OCI-LY3 (cell line): ENCODE results near the gene MCAT.
"Not testable (repeated sequence)": the region's sequence is repeated elsewhere in the genome, so short reads cannot be mapped to it uniquely, and the experiment has no call there.

Source experiments
- EZH2phosphoT487 ChIP-seq: fragments of 200-600 bp; shearing (Covaris generic); IDR thresholded peaks from 2 replicates; pipeline ENCODE4 v1.6.1; 2018; ENCODE audit warnings: antibody characterized with exemption, mixed run types, low read depth
- TF ChIP-seq, protein P1 (sequence below): fragments of 200-600, 300-600 bp; sonication (generic); IDR thresholded peaks from 2 replicates; pipeline ENCODE4 v1.5.1; 2014; ENCODE audit warnings: antibody characterized with exemption, low read length, low read depth

DNA sequence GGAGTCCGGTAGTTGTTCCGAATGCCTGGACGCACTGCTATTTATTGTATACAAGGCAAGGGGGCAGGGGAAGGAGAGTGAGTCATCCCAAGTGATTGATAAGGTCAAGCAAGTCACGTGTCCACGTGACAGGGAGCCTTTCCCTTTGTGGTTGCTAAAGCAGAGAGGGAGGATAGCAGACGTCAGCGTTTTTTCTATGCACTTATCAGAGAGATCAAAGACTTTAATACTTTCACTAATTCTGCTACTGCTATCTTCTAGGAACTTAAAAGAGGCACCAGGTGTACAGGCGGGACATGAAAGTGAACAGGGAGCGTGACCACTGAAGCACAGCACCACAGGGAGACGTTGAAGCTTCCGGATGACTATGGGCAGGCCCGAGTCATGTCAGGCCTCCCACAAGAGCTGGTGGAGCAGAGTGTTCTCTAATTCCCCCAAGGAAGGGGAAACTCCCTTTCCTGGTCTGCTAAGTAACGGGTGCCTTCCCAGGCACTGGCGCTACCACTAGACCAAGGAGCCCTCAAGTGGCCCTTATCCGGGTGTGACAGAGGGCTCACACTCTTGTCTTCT lies 39.1 kb downstream of the MCAT start:
- TF ChIP-seq, protein P1, sequence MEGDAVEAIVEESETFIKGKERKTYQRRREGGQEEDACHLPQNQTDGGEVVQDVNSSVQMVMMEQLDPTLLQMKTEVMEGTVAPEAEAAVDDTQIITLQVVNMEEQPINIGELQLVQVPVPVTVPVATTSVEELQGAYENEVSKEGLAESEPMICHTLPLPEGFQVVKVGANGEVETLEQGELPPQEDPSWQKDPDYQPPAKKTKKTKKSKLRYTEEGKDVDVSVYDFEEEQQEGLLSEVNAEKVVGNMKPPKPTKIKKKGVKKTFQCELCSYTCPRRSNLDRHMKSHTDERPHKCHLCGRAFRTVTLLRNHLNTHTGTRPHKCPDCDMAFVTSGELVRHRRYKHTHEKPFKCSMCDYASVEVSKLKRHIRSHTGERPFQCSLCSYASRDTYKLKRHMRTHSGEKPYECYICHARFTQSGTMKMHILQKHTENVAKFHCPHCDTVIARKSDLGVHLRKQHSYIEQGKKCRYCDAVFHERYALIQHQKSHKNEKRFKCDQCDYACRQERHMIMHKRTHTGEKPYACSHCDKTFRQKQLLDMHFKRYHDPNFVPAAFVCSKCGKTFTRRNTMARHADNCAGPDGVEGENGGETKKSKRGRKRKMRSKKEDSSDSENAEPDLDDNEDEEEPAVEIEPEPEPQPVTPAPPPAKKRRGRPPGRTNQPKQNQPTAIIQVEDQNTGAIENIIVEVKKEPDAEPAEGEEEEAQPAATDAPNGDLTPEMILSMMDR, result not testable (repeated sequence)
- TF ChIP-seq EZH2phosphoT487, result not testable (repeated sequence)
